ENCODE data around the gene CDC123. TPM values are rescaled to one million over a fixed set of nuclear protein-coding genes. Genes with fewer than 3 reads are reported as not detected.

The CDC123 gene
- total and polyA plus RNA-seq, 4 donors, result 32.7 to 58.5 (median 40.7) TPM

DNA sequence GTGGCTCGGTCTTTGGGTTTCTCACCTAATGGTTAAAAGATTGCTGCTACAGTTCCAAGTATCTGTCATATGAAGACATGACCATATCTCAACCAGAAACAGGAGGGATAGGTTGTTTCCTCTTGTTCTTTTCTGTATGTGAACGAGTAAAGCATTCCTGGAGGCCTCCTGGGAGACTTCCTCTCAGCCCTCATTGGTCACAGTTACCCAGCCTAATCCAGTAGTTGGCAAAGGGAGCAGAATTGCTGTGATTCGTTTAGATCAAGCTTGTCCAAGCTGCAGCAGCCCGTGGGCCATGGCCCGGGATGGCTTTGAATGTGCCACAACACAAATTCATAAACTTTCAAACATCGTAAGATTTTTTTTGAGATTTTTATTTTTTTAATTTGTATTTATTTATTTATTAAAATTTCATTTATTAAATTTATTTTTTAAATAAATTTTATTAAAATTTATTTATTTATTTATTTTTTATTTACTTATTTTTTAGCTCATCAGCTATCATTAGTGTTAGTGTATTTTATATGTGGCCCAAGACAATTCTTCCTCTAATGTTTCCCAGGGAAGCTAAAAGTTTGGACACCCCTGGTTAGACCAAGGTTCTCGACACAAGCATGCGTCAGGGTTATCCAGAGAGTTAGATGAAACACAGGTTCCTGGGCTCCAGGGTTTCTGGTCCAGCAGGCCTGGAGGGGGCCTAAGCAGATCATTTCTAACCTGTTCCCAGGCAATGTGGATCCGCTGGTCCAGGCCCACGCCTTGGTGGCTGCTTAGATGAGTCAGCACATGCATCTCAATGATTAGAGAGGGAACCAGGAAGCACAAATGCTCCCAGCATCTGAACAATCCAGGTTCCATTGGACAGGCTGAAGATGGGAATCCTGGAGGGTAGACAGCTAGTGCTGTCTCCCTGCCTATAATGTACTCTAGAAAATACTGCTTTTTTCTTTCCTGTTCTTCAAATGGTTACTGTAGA, 25.6 kb downstream of the CDC123 start:
- TF ChIP-seq SP1 (IDR thresholded peaks at IDR 0.05), result no peak
- TF ChIP-seq, protein P1, sequence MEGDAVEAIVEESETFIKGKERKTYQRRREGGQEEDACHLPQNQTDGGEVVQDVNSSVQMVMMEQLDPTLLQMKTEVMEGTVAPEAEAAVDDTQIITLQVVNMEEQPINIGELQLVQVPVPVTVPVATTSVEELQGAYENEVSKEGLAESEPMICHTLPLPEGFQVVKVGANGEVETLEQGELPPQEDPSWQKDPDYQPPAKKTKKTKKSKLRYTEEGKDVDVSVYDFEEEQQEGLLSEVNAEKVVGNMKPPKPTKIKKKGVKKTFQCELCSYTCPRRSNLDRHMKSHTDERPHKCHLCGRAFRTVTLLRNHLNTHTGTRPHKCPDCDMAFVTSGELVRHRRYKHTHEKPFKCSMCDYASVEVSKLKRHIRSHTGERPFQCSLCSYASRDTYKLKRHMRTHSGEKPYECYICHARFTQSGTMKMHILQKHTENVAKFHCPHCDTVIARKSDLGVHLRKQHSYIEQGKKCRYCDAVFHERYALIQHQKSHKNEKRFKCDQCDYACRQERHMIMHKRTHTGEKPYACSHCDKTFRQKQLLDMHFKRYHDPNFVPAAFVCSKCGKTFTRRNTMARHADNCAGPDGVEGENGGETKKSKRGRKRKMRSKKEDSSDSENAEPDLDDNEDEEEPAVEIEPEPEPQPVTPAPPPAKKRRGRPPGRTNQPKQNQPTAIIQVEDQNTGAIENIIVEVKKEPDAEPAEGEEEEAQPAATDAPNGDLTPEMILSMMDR (IDR thresholded peaks at IDR 0.05; ENCODE audit: low read depth, low read length, missing input control), result no peak
- no peak for TF ChIP-seq GABPA (IDR thresholded peaks at IDR 0.05 in 1 of 2, conservative IDR thresholded peaks at IDR 0.05 in 1 of 2)
- no peak for TF ChIP-seq TAF1 (conservative IDR thresholded peaks at IDR 0.05)
- TF ChIP-seq YY1 (IDR thresholded peaks at IDR 0.05), result no peak
- no peak for TF ChIP-seq REST (IDR thresholded peaks at IDR 0.05)
- 95% methylated on average over 10 of the region's 10 CpGs for WGBS
- no peaks in the 10 kb centered on the region for H3K9me3 ChIP-seq (ENCODE audit: control insufficient read depth in 4 of 4, low read length in 3 of 4)
- H3K27ac ChIP-seq (ENCODE audit: low read depth in 1 of 2, low read length in 2 of 2), result no peak overlapping the region
- no peak overlapping the region for H3K4me3 ChIP-seq (ENCODE audit: low read depth in 1 of 3, low read length in 3 of 3)
- peaks cover 3 to 7% (median 5%) of the 10 kb centered on the region in 4 donors for H3K4me1 ChIP-seq (ENCODE audit: control insufficient read depth in 4 of 4, insufficient read depth in 4 of 4, low read length in 3 of 4)
- no peaks in the 10 kb centered on the region for H3K27me3 ChIP-seq (ENCODE audit: control insufficient read depth in 4 of 4, insufficient read depth in 4 of 4, low read length in 3 of 4)
- peaks cover 8 to 19% (median 13%) of the 10 kb centered on the region in 4 donors for H3K36me3 ChIP-seq (ENCODE audit: control insufficient read depth in 4 of 4, insufficient read depth in 3 of 4, low read depth in 1 of 4, low read length in 3 of 4)
- DNase-seq (ENCODE audit: low spot score), result no peak
- H3K9ac ChIP-seq (ENCODE audit: low read depth in 1 of 2, low read length in 2 of 2), result no peak overlapping the region

GRCh38 chr10:12225444-12225843, 29.5 kb downstream of the CDC123 start:
- Histone ChIP-seq H3K36me3 (ENCODE audit: control insufficient read depth in 4 of 4, insufficient read depth in 3 of 4, low read depth in 1 of 4, low read length in 3 of 4) (peaks cover 0 to 9% (median 5%) of the 10 kb centered on the region in 4 donors), H3K9me3 (ENCODE audit: control insufficient read depth in 4 of 4, low read length in 3 of 4) (no peaks in the 10 kb centered on the region), H3K27ac (ENCODE audit: low read depth in 1 of 2, low read length in 2 of 2) (no peak overlapping the region), H3K9ac (ENCODE audit: low read depth in 1 of 2, low read length in 2 of 2) (no peak overlapping the region), H3K27me3 (ENCODE audit: control insufficient read depth in 4 of 4, insufficient read depth in 4 of 4, low read length in 3 of 4) (no peaks in the 10 kb centered on the region), H3K4me3 (ENCODE audit: low read depth in 1 of 3, low read length in 3 of 3) (no peak overlapping the region), H3K4me1 (ENCODE audit: control insufficient read depth in 4 of 4, insufficient read depth in 4 of 4, low read length in 3 of 4) (peaks cover 3 to 7% (median 5%) of the 10 kb centered on the region in 4 donors)
- 78% methylated on average over 2 of the region's 2 CpGs for WGBS
- DNase-seq (ENCODE audit: low spot score), result no peak
- TF ChIP-seq MAX (IDR thresholded peaks at IDR 0.05) (no peak), HNF4G (IDR thresholded peaks at IDR 0.05) (no peak), FOXA2 (IDR thresholded peaks at IDR 0.05) (no peak), JUND (IDR thresholded peaks at IDR 0.05) (no peak), EGR1 (IDR thresholded peaks at IDR 0.05; ENCODE audit: low read depth in 2 of 2) (no peak), YY1 (IDR thresholded peaks at IDR 0.05) (no peak), TAF1 (conservative IDR thresholded peaks at IDR 0.05) (no peak), NR2F2 (IDR thresholded peaks at IDR 0.05) (no peak), REST (IDR thresholded peaks at IDR 0.05) (no peak), ZBTB33 (IDR thresholded peaks at IDR 0.05) (no peak), FOXA1 (IDR thresholded peaks at IDR 0.05) (no peak), ATF3 (IDR thresholded peaks at IDR 0.05) (no peak), SP1 (IDR thresholded peaks at IDR 0.05) (no peak)
- TF ChIP-seq, protein P1 (IDR thresholded peaks at IDR 0.05; ENCODE audit: low read depth, low read length, missing input control), result no peak
